Cortex of kidney (tissue), 1 donor: Measurements from ENCODE around the gene KCNN3.

Experiments
- DNase-seq: peaks from one replicate; lab custom pipeline; 2025; lab: John Stamatoyannopoulos, UW

The KCNN3 gene

GRCh38 chr1:154770897-154771594 is 99.0 kb downstream of the KCNN3 start:
- no peak for DNase-seq

- no peak for DNase-seq
Observed at GRCh38 chr1:154769193-154769895, 100.7 kb downstream of the KCNN3 start.

GRCh38 chr1:154768456-154769125 is 101.5 kb downstream of the KCNN3 start:
- DNase-seq: no peak

GRCh38 chr1:154767315-154768240 is 102.5 kb downstream of the KCNN3 start:
- DNase-seq: no peak

GRCh38 chr1:154765970-154766369 is 104.1 kb downstream of the KCNN3 start:
- DNase-seq: no peak

- DNase-seq: no peak
Observed at GRCh38 chr1:154764773-154765172, 105.3 kb downstream of the KCNN3 start.

GRCh38 chr1:154764181-154764580 is 105.9 kb downstream of the KCNN3 start:
- no peak for DNase-seq

GRCh38 chr1:154760469-154760933 is 109.6 kb downstream of the KCNN3 start:
- DNase-seq: no peak

GRCh38 chr1:154759793-154760192 is 110.3 kb downstream of the KCNN3 start:
- no peak for DNase-seq

- no peak for DNase-seq
Observed at GRCh38 chr1:154759196-154759595, 110.9 kb downstream of the KCNN3 start.

- DNase-seq: no peak
Observed at GRCh38 chr1:154758346-154758745, 111.7 kb downstream of the KCNN3 start.

- DNase-seq: no peak
Observed at GRCh38 chr1:154756793-154757548, 113.1 kb downstream of the KCNN3 start.

- no peak for DNase-seq
Observed at GRCh38 chr1:154755858-154756730, 114.0 kb downstream of the KCNN3 start.

GRCh38 chr1:154753426-154753825 is 116.7 kb downstream of the KCNN3 start:
- no peak for DNase-seq

- no peak for DNase-seq
Observed at GRCh38 chr1:154752273-154753030, 117.6 kb downstream of the KCNN3 start.

GRCh38 chr1:154751690-154752089 is 118.4 kb downstream of the KCNN3 start:
- no peak for DNase-seq

GRCh38 chr1:154750681-154751665 is 119.1 kb downstream of the KCNN3 start:
- DNase-seq: no peak
